HepG2 (cell line): ENCODE results near the gene GOLT1A. TPM values are rescaled to one million over a fixed set of nuclear protein-coding genes. Genes with fewer than 3 reads are reported as not detected.

Source experiments
- MED13 ChIP-seq: sonication (generic); formaldehyde crosslinking; IDR thresholded peaks from 2 replicates; pipeline ENCODE4 v1.5.0; 2020; ENCODE audit warnings: missing genetic modification reagents
- MED8 ChIP-seq: sonication (generic); formaldehyde crosslinking; IDR thresholded peaks from 2 replicates; pipeline ENCODE4 v1.8.1; 2023; ENCODE audit warnings: mild to moderate bottlenecking, missing genetic modification reagents; ENCODE audit not compliant: insufficient replicate concordance
- SALL1 ChIP-seq: sonication (generic); formaldehyde crosslinking; IDR thresholded peaks from 2 replicates; pipeline ENCODE4 v1.8.0; 2022; ENCODE audit warnings: mild to moderate bottlenecking, missing genetic modification reagents
- ZNF264 ChIP-seq: sonication (generic); formaldehyde crosslinking; IDR thresholded peaks from 2 replicates; pipeline ENCODE4 v1.4.0; 2020; ENCODE audit warnings: missing genetic modification reagents
- polyA plus RNA-seq, 8 experiments: library from polyadenylated mRNA; depleted of rRNA in 3 of 8; stranded (reverse) in 7 of 8; unstranded in 1 of 8; fragments of >200 nt; fragmentation: Illumina TruSeq in 4 of 8; extraction: Trizol in 4 of 8; gene quantifications; 2 replicates each; pipeline versions ENCODE4 v1.2.1 to v1.2.3, GENCODE V29; 2011 to 2016; ENCODE audit warnings: low read depth in 4 of 8, missing spikeins in 1 of 8, mixed read lengths in 1 of 8; ENCODE audit not compliant: insufficient read depth in 1 of 8
- total RNA-seq, 5 experiments: library from RNA; depleted of rRNA; stranded (reverse); fragments of >200 nt; fragmentation: Illumina TruSeq; extraction: Trizol; gene quantifications; 2 replicates each; pipeline ENCODE4 v1.2.3, GENCODE V29; 2016; ENCODE audit warnings: low read depth in 1 of 5
- TF ChIP-seq, protein P1 (sequence below), 2 experiments: IDR thresholded peaks; 2 replicates each; pipeline ENCODE4 v1.6.1; 2011 to 2012; ENCODE audit warnings: low read length in 2 of 2, borderline replicate concordance in 1 of 2, low read depth in 1 of 2, mild to moderate bottlenecking in 1 of 2, moderate library complexity in 1 of 2
- TF ChIP-seq, protein P2 (sequence below): sonication (generic); formaldehyde crosslinking; IDR thresholded peaks from 2 replicates; pipeline ENCODE4 v1.4.0; 2020; ENCODE audit warnings: mild to moderate bottlenecking, low read depth, missing genetic modification reagents
- TF ChIP-seq, protein P3 (sequence below): sonication (generic); formaldehyde crosslinking; IDR thresholded peaks from 2 replicates; pipeline ENCODE4 v1.8.1; 2023; ENCODE audit warnings: missing genetic modification reagents, inconsistent platforms, borderline replicate concordance

GOLT1A gene
- total and polyA plus RNA-seq, 2 of the 13 experiments (the other 11 are each of a cell fraction or from before 2014, with no cell fraction given) = 25.8 to 28.0 TPM

DNA sequence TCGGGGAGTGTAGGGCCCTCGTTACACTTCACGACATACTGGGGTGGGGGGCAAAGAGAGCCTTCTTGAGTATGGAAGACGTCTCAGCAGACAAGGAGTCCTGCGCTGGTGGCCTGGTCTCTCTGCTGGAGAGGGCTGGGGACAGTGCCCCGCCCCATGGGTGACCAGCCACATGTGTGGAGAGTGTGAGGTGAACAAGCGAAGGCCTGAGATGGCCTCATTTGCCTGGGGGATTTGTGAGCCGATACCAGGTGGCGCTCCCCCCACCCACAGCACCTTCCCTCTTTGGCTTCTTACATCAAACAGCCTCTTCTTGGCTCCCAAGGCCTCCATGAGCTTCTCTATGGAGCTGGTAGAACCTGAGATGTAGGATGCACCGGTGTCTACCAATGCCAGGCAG lies 57.9 kb downstream of the GOLT1A start (continued):
- TF ChIP-seq, protein P1, sequence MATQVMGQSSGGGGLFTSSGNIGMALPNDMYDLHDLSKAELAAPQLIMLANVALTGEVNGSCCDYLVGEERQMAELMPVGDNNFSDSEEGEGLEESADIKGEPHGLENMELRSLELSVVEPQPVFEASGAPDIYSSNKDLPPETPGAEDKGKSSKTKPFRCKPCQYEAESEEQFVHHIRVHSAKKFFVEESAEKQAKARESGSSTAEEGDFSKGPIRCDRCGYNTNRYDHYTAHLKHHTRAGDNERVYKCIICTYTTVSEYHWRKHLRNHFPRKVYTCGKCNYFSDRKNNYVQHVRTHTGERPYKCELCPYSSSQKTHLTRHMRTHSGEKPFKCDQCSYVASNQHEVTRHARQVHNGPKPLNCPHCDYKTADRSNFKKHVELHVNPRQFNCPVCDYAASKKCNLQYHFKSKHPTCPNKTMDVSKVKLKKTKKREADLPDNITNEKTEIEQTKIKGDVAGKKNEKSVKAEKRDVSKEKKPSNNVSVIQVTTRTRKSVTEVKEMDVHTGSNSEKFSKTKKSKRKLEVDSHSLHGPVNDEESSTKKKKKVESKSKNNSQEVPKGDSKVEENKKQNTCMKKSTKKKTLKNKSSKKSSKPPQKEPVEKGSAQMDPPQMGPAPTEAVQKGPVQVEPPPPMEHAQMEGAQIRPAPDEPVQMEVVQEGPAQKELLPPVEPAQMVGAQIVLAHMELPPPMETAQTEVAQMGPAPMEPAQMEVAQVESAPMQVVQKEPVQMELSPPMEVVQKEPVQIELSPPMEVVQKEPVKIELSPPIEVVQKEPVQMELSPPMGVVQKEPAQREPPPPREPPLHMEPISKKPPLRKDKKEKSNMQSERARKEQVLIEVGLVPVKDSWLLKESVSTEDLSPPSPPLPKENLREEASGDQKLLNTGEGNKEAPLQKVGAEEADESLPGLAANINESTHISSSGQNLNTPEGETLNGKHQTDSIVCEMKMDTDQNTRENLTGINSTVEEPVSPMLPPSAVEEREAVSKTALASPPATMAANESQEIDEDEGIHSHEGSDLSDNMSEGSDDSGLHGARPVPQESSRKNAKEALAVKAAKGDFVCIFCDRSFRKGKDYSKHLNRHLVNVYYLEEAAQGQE (IDR thresholded peaks at IDR 0.05; ENCODE audit: borderline replicate concordance in 1 of 2, low read depth in 1 of 2, low read length in 2 of 2) = no peak
- no peak for TF ChIP-seq MED13
- no peak for TF ChIP-seq ZNF264 (CRISPR knock-in tag)
- TF ChIP-seq SALL1 (CRISPR knock-in tag) = no peak
- TF ChIP-seq, protein P2, sequence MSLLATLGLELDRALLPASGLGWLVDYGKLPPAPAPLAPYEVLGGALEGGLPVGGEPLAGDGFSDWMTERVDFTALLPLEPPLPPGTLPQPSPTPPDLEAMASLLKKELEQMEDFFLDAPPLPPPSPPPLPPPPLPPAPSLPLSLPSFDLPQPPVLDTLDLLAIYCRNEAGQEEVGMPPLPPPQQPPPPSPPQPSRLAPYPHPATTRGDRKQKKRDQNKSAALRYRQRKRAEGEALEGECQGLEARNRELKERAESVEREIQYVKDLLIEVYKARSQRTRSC (CRISPR knock-in tag) = no peak
- no peak for TF ChIP-seq MED8
- TF ChIP-seq, protein P3, sequence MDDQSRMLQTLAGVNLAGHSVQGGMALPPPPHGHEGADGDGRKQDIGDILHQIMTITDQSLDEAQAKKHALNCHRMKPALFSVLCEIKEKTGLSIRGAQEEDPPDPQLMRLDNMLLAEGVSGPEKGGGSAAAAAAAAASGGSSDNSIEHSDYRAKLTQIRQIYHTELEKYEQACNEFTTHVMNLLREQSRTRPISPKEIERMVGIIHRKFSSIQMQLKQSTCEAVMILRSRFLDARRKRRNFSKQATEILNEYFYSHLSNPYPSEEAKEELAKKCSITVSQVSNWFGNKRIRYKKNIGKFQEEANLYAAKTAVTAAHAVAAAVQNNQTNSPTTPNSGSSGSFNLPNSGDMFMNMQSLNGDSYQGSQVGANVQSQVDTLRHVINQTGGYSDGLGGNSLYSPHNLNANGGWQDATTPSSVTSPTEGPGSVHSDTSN (CRISPR knock-in tag) = no peak
- TF ChIP-seq, all 625 proteins: peak for 0
